Effector memory CD8-positive, alpha-beta T cell (primary cell): ENCODE measurements around the gene MACROD2.

ENCODE experiments used
- ATAC-seq: fragments of 150-1000 bp; cut with Tn5 transposase; replicated peaks from 2 replicates; pipeline ENCODE4 v1.10.0; 2021; ENCODE audit warnings: mild to moderate bottlenecking, moderate library complexity
- DNase-seq, 3 experiments: peaks; one replicate each; pipeline ENCODE4 v3.0.0; 2021
- H3K27ac Mint-ChIP-seq, 2 donors: one replicate each; pipeline ENCODE4 v1.8.0; 2022; ENCODE audit warnings: mild to moderate bottlenecking in 2 of 2, mixed read lengths in 2 of 2, moderate library complexity in 2 of 2
- H3K27me3 Mint-ChIP-seq, 2 donors: one replicate each; pipeline ENCODE4 v1.8.0; 2022; ENCODE audit warnings: mixed read lengths in 2 of 2
- H3K36me3 Mint-ChIP-seq: one replicate; pipeline ENCODE4 v1.8.0; 2022; ENCODE audit warnings: mild to moderate bottlenecking, moderate library complexity, mixed read lengths; ENCODE audit not compliant: insufficient read depth
- H3K4me1 Mint-ChIP-seq, 2 donors: one replicate each; pipeline ENCODE4 v1.8.0; 2022; ENCODE audit warnings: low read depth in 2 of 2, mixed read lengths in 2 of 2
- H3K4me3 Mint-ChIP-seq, 2 donors: one replicate each; pipeline ENCODE4 v1.8.0; 2022; ENCODE audit warnings: mild to moderate bottlenecking in 2 of 2, mixed read lengths in 2 of 2, moderate library complexity in 2 of 2
- H3K9me3 Mint-ChIP-seq, 2 donors: one replicate each; pipeline ENCODE4 v1.8.0; 2022; ENCODE audit warnings: mixed read lengths in 2 of 2

MACROD2 gene

GRCh38 chr20:14355791-14356190 is 360.5 kb downstream of the MACROD2 start:
- Mint-ChIP-seq H3K27ac (no peak overlapping the region), H3K9me3 (peaks cover 3 to 14% of the 10 kb centered on the region in 2 donors), H3K4me3 (no peak overlapping the region), H3K36me3 (no peaks in the 10 kb centered on the region), H3K27me3 (no peaks in the 10 kb centered on the region), H3K4me1 (no peaks in the 10 kb centered on the region)
- DNase-seq (no peak), ATAC-seq (no peak)

GRCh38 chr20:14360416-14360815 is 365.1 kb downstream of the MACROD2 start:
- no peaks in the 10 kb centered on the region for H3K36me3 Mint-ChIP-seq
- no peaks in the 10 kb centered on the region for H3K27me3 Mint-ChIP-seq
- no peak for DNase-seq
- H3K4me1 Mint-ChIP-seq = no peaks in the 10 kb centered on the region
- peaks cover 2 to 16% of the 10 kb centered on the region in 2 donors for H3K9me3 Mint-ChIP-seq
- ATAC-seq = no peak
- H3K27ac Mint-ChIP-seq = no peak overlapping the region
- H3K4me3 Mint-ChIP-seq = no peak overlapping the region

GRCh38 chr20:14361509-14362345 is 366.4 kb downstream of the MACROD2 start:
- Mint-ChIP-seq H3K27ac (no peak overlapping the region), H3K27me3 (no peaks in the 10 kb centered on the region), H3K4me3 (no peak overlapping the region), H3K36me3 (no peaks in the 10 kb centered on the region), H3K9me3 (peaks cover 2 to 16% of the 10 kb centered on the region in 2 donors), H3K4me1 (no peaks in the 10 kb centered on the region)
- DNase-seq (no peak), ATAC-seq (no peak)

- no peaks in the 10 kb centered on the region for H3K27me3 Mint-ChIP-seq
- no peak for DNase-seq
- no peak overlapping the region for H3K27ac Mint-ChIP-seq
- no peak for ATAC-seq
- H3K36me3 Mint-ChIP-seq = no peaks in the 10 kb centered on the region
- no peak overlapping the region for H3K4me3 Mint-ChIP-seq
- peaks cover 0 to 2% of the 10 kb centered on the region in 2 donors for H3K9me3 Mint-ChIP-seq
- H3K4me1 Mint-ChIP-seq = no peaks in the 10 kb centered on the region
Measured at GRCh38 chr20:14374196-14374595, 378.9 kb downstream of the MACROD2 start.

- H3K36me3 Mint-ChIP-seq = no peaks in the 10 kb centered on the region
- no peaks in the 10 kb centered on the region for H3K27me3 Mint-ChIP-seq
- DNase-seq (no peak), ATAC-seq (no peak)
- H3K4me1 Mint-ChIP-seq = no peaks in the 10 kb centered on the region
- H3K27ac Mint-ChIP-seq = no peak overlapping the region
- H3K9me3 Mint-ChIP-seq = peaks cover 0 to 2% of the 10 kb centered on the region in 2 donors
- no peak overlapping the region for H3K4me3 Mint-ChIP-seq
Measured at GRCh38 chr20:14375416-14375985, 380.2 kb downstream of the MACROD2 start.

- no peaks in the 10 kb centered on the region for H3K27me3 Mint-ChIP-seq
- DNase-seq (no peak), ATAC-seq (no peak)
- no peak overlapping the region for H3K4me3 Mint-ChIP-seq
- H3K27ac Mint-ChIP-seq = no peak overlapping the region
- no peaks in the 10 kb centered on the region for H3K4me1 Mint-ChIP-seq
- H3K9me3 Mint-ChIP-seq = peaks cover 0 to 3% of the 10 kb centered on the region in 2 donors
- no peaks in the 10 kb centered on the region for H3K36me3 Mint-ChIP-seq
Measured at GRCh38 chr20:14378326-14378725, 383.0 kb downstream of the MACROD2 start.

- H3K27me3 Mint-ChIP-seq = no peaks in the 10 kb centered on the region
- no peaks in the 10 kb centered on the region for H3K36me3 Mint-ChIP-seq
- H3K9me3 Mint-ChIP-seq = peaks cover 5 to 8% of the 10 kb centered on the region in 2 donors
- H3K27ac Mint-ChIP-seq = no peak overlapping the region
- no peak overlapping the region for H3K4me3 Mint-ChIP-seq
- ATAC-seq (no peak), DNase-seq (no peak)
- no peaks in the 10 kb centered on the region for H3K4me1 Mint-ChIP-seq
Measured at GRCh38 chr20:14383335-14383734, 388.0 kb downstream of the MACROD2 start.

- Mint-ChIP-seq H3K9me3 (peaks cover 5 to 8% of the 10 kb centered on the region in 2 donors), H3K4me1 (no peaks in the 10 kb centered on the region), H3K27ac (no peak overlapping the region), H3K36me3 (no peaks in the 10 kb centered on the region), H3K27me3 (no peaks in the 10 kb centered on the region), H3K4me3 (no peak overlapping the region)
- no peak for DNase-seq
- ATAC-seq = no peak
Measured at GRCh38 chr20:14384416-14385175, 389.3 kb downstream of the MACROD2 start.

GRCh38 chr20:14385176-14385740 is 389.9 kb downstream of the MACROD2 start:
- Mint-ChIP-seq H3K36me3 (no peaks in the 10 kb centered on the region), H3K4me1 (no peaks in the 10 kb centered on the region), H3K27me3 (no peaks in the 10 kb centered on the region), H3K4me3 (no peak overlapping the region), H3K27ac (no peak overlapping the region), H3K9me3 (peaks cover 5 to 8% of the 10 kb centered on the region in 2 donors)
- DNase-seq = no peak
- ATAC-seq = no peak

- no peak overlapping the region for H3K27ac Mint-ChIP-seq
- no peaks in the 10 kb centered on the region for H3K4me1 Mint-ChIP-seq
- DNase-seq (no peak), ATAC-seq (no peak)
- no peaks in the 10 kb centered on the region for H3K27me3 Mint-ChIP-seq
- H3K9me3 Mint-ChIP-seq = peaks cover 3 to 16% of the 10 kb centered on the region in 2 donors
- H3K36me3 Mint-ChIP-seq = no peaks in the 10 kb centered on the region
- H3K4me3 Mint-ChIP-seq = no peak overlapping the region
Measured at GRCh38 chr20:14386726-14387125, 391.4 kb downstream of the MACROD2 start.

- H3K9me3 Mint-ChIP-seq = peaks cover 9 to 14% of the 10 kb centered on the region in 2 donors
- ATAC-seq (no peak), DNase-seq (no peak)
- H3K4me1 Mint-ChIP-seq = no peaks in the 10 kb centered on the region
- H3K4me3 Mint-ChIP-seq = no peak overlapping the region
- no peaks in the 10 kb centered on the region for H3K36me3 Mint-ChIP-seq
- H3K27me3 Mint-ChIP-seq = no peaks in the 10 kb centered on the region
- no peak overlapping the region for H3K27ac Mint-ChIP-seq
Measured at GRCh38 chr20:14401479-14402138, 406.3 kb downstream of the MACROD2 start.

GRCh38 chr20:14404515-14404914 is 409.2 kb downstream of the MACROD2 start:
- peaks cover 3 to 13% of the 10 kb centered on the region in 2 donors for H3K9me3 Mint-ChIP-seq
- H3K4me3 Mint-ChIP-seq = no peak overlapping the region
- no peak for ATAC-seq
- H3K27ac Mint-ChIP-seq = no peak overlapping the region
- H3K36me3 Mint-ChIP-seq = no peaks in the 10 kb centered on the region
- no peak for DNase-seq
- H3K27me3 Mint-ChIP-seq = no peaks in the 10 kb centered on the region
- no peaks in the 10 kb centered on the region for H3K4me1 Mint-ChIP-seq

- no peak overlapping the region for H3K4me3 Mint-ChIP-seq
- no peaks in the 10 kb centered on the region for H3K36me3 Mint-ChIP-seq
- H3K27me3 Mint-ChIP-seq = no peaks in the 10 kb centered on the region
- DNase-seq (no peak), ATAC-seq (no peak)
- H3K27ac Mint-ChIP-seq = no peak overlapping the region
- H3K4me1 Mint-ChIP-seq = no peaks in the 10 kb centered on the region
- peaks cover 0 to 10% of the 10 kb centered on the region in 2 donors for H3K9me3 Mint-ChIP-seq
Measured at GRCh38 chr20:14406495-14406894, 411.2 kb downstream of the MACROD2 start.
